ENCODE data around the gene SLC39A12.

The SLC39A12 gene

DNA sequence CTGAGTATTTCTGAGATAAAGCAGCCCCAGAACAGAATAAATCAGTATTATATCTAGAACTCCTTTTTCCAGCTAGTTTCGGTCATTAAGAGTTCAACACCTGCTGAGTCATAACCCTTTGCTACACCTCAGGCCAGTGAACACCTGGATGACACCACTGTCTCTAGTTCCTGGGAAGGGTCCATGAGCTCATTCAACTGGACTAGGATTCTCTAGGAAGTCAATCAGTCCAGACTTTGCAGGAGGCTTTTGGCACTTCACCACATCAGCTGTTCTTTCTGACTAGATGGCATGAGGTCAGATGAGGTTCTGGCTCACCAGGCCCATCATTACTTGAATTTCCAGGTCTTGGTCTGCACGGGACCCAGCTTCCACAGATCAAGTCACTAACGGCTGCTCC lies 11.7 kb downstream of the SLC39A12 start:
- TF ChIP-seq, protein P1, sequence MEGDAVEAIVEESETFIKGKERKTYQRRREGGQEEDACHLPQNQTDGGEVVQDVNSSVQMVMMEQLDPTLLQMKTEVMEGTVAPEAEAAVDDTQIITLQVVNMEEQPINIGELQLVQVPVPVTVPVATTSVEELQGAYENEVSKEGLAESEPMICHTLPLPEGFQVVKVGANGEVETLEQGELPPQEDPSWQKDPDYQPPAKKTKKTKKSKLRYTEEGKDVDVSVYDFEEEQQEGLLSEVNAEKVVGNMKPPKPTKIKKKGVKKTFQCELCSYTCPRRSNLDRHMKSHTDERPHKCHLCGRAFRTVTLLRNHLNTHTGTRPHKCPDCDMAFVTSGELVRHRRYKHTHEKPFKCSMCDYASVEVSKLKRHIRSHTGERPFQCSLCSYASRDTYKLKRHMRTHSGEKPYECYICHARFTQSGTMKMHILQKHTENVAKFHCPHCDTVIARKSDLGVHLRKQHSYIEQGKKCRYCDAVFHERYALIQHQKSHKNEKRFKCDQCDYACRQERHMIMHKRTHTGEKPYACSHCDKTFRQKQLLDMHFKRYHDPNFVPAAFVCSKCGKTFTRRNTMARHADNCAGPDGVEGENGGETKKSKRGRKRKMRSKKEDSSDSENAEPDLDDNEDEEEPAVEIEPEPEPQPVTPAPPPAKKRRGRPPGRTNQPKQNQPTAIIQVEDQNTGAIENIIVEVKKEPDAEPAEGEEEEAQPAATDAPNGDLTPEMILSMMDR (conservative IDR thresholded peaks at IDR 0.05; ENCODE audit: low read length): no peak
- DNase-seq (ENCODE audit: low read depth): no peak
- no peak overlapping the region for H3K4me3 ChIP-seq (ENCODE audit: low read length)

DNA sequence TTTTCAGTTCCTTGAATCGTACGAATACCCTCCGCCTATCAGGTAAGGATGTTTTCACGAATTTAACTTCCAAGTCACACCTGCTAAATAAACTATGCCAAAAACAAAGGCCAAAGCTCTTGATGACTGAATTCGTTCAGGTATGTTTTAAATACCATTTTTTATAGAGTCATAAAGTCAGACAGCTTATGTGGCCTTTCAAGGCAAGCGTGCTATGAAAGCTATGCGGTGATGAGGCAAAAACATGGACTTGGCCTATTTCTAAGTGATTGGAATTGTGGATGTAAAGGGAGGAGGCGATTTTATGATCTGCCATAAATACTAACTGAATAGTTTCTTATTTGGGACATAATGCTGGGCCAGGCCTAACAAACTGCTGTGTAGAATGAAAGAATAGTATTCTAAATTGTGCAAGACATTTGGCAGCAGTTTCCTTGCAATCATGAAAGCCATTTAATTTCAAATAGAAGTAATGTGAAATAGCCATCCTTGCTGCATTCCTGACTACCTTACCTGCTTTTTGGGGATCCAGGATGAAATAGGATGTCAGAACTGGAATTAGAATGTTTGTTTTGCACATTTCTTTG lies 14.0 kb downstream of the SLC39A12 start:
- TF ChIP-seq, protein P1 (conservative IDR thresholded peaks at IDR 0.05; ENCODE audit: low read length): no peak
- DNase-seq (ENCODE audit: low read depth): peak; percentile 20
- H3K4me3 ChIP-seq (ENCODE audit: low read length): no peak overlapping the region

DNA sequence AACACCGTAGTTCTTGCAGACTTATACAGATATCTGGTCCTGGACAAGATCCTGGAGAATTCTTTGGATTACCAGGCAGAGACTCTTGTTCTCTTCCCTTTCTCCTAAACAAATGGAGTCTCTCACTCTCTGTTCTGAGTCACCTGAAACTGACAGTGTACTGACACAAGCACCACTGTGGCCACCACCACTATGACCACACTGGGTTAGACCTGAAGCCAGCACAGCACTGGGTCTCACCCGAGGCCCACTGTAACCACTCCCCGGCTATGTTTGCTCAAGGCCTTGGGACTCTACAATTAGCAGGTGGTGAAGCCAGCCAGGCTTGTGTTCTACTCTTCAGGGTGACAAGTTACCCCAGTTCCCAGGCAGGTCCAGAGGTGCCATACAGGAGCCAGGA lies 22.8 kb downstream of the SLC39A12 start:
- H3K4me3 ChIP-seq (ENCODE audit: low read length): no peak overlapping the region
- TF ChIP-seq, protein P1 (conservative IDR thresholded peaks at IDR 0.05; ENCODE audit: low read length): no peak
- no peak for DNase-seq (ENCODE audit: low read depth)

DNA sequence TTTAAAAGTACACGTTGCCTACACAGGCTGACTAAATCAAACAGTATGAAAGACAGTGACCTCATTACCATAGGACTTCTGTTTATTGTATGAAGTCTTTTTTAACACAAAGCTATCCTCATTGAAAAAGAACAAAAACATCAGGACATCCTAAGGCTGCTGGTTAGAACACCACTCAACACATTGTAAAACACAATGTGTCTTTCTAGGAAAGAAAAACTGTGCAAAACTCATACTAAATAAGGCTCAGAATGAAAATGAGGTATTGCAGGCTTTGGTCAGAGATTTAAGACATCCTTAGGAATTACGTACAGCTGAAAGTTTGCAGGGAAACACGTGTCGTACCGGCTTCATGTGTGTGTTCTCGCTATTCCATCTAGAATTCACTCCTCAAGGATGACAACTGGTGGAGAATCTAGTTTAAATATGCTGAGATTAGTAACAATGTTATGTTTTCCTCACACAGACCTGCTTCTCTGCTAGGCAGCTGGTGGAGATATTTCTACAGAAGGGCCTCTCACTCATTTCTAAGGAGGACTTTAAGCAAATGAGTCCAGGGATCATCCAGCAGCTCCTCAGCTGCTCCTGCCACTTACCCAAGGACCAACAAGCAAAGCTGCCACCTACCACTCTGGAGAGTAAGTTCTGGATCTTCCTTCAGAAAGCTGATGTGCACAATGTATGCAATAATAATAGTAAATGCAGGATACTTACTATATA lies 29.3 kb downstream of the SLC39A12 start:
- peak; percentile 39 for DNase-seq (ENCODE audit: low read depth)
- TF ChIP-seq, protein P1 (conservative IDR thresholded peaks at IDR 0.05; ENCODE audit: low read length): no peak
- H3K4me3 ChIP-seq (ENCODE audit: low read length): no peak overlapping the region

DNA sequence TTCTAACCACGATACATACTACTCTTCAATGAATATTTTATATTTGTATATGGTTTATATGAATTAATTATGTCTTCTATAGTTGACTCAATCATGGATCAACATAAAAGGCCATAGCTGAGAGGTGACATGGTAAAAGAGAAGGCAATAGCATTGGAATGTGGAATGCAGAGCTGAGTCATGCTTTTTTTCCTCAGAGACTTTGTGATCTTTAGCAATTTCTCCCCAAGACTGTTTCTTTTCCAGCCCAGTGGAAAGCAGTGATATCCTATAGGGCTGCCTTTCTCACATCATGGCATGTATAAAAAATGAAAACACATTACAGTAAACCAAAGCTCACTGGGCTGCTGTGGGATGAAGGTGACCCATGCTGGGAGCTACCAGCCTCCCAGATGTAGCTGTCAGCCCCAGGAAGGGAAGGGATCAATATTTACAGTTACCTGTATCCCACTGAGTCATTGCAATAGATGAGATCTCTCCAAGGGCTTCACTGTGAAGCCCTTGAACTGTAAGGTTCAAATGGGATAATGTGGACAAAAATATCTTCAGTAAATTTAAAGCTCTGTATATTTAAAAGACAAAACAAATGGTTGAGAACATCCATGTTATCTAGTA lies 30.2 kb downstream of the SLC39A12 start:
- peak; percentile 82 for DNase-seq (ENCODE audit: low read depth)
- TF ChIP-seq, protein P1 (conservative IDR thresholded peaks at IDR 0.05; ENCODE audit: low read length): no peak
- H3K4me3 ChIP-seq (ENCODE audit: low read length): no peak overlapping the region

DNA sequence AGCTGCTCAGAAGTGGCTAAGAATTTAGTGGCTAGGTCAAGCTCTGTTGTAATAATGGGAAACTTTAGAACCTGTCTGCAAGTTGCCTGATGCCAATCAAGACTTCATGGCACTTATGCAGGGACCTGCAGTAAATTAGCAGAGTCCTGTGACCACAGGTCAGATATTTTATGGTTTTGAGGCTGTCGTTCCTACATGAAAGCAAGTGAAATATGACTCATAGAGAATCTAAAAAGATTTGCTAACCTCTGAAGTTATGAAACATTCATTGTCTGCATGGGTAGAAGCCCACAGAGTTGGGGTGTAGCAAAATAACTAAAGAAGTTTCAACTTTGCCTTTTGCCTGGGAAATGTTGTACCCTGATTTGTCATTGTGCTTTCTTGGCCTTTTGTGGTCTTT lies 32.3 kb downstream of the SLC39A12 start:
- TF ChIP-seq, protein P1 (conservative IDR thresholded peaks at IDR 0.05; ENCODE audit: low read length): no peak
- H3K4me3 ChIP-seq (ENCODE audit: low read length): no peak overlapping the region
- peak; percentile 70 for DNase-seq (ENCODE audit: low read depth)

DNA sequence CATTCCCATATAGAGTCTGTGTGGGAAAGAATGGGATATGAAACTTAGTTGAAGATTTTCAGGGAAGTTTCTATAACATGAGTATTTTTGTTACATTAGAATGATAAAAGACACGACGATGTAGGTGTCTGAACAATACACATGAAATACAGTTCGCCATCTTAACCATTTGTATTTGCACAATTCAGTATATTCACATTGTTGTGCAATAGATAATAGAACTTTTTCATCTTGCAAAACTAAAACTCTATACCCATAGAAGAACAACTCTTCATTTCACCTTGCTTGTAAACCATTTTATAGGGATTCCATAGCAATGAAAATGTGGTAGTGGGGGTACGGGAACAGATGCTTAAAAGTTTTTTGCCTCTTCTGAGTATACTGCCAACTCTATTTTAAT lies 32.8 kb downstream of the SLC39A12 start:
- TF ChIP-seq, protein P1 (conservative IDR thresholded peaks at IDR 0.05; ENCODE audit: low read length): no peak
- H3K4me3 ChIP-seq (ENCODE audit: low read length): no peak overlapping the region
- no peak for DNase-seq (ENCODE audit: low read depth)
